LNCaP clone FGC (cell line): ENCODE results near the gene PPP1R36.

ENCODE experiments used
- DNase-seq: peaks from one replicate; pipeline ENCODE4 v3.0.0-alpha.2; 2011; ENCODE audit warnings: low read depth
- H3K4me3 ChIP-seq: 2 replicates; pipeline ENCODE4 v1.5.1; 2011; ENCODE audit warnings: mild to moderate bottlenecking, low read depth, low read length, control low read depth
- TF ChIP-seq, protein P1 (sequence below): IDR thresholded peaks from 2 replicates; pipeline ENCODE4 v1.5.1; 2012; ENCODE audit warnings: mild to moderate bottlenecking; ENCODE audit not compliant: control insufficient read depth, insufficient read depth; ENCODE audit errors: extremely low read depth

Gene PPP1R36

DNA sequence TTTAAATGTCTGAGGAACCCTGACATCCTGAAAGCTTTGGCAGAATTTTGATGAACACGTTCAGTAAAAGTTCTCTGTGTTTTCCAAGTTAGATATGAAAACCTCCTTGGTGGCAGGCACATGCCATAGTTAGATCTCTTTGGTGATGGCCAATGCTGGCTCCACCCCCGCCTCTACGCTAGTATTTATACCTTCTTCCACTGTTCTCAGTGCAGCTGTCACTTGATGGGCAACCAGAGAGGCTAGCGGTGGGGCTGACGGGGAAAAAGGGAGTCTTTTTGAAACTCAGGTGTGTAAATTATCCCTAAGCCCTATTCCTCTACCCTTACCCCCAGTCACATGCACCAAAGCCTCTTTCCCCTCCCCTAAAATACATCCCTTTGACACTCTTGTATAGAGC, 32.1 kb downstream of the PPP1R36 start:
- TF ChIP-seq, protein P1, sequence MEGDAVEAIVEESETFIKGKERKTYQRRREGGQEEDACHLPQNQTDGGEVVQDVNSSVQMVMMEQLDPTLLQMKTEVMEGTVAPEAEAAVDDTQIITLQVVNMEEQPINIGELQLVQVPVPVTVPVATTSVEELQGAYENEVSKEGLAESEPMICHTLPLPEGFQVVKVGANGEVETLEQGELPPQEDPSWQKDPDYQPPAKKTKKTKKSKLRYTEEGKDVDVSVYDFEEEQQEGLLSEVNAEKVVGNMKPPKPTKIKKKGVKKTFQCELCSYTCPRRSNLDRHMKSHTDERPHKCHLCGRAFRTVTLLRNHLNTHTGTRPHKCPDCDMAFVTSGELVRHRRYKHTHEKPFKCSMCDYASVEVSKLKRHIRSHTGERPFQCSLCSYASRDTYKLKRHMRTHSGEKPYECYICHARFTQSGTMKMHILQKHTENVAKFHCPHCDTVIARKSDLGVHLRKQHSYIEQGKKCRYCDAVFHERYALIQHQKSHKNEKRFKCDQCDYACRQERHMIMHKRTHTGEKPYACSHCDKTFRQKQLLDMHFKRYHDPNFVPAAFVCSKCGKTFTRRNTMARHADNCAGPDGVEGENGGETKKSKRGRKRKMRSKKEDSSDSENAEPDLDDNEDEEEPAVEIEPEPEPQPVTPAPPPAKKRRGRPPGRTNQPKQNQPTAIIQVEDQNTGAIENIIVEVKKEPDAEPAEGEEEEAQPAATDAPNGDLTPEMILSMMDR: no peak
- H3K4me3 ChIP-seq: no peak overlapping the region
- no peak for DNase-seq

DNA sequence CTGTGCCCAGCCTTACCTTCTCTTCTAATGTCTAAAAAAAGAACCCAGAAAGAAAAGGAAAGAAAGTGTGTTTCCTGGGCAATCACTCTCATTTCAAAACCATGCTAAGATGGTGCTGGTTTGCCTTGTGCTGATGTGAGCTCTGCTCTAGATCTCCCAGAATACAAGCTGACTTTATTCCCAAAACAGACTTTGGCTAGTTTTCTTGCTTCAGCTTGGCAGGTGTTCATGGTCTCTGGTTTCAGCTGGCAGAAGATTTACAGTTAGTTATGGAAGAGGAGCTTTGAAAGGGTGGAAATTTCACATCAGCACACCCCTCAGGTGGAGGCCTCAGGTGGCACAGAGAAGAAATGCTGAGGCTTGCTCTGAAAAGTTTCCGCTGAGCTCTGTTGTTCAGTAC, 34.4 kb downstream of the PPP1R36 start:
- no peak overlapping the region for H3K4me3 ChIP-seq
- TF ChIP-seq, protein P1: no peak
- no peak for DNase-seq

GRCh38 chr14:64591809-64592208, 42.0 kb downstream of the PPP1R36 start:
- no peak for DNase-seq
- H3K4me3 ChIP-seq: no peak overlapping the region
- TF ChIP-seq, protein P1: no peak

- no peak overlapping the region for H3K4me3 ChIP-seq
- no peak for DNase-seq
- TF ChIP-seq, protein P1: no peak
These were observed 44.7 kb downstream of the PPP1R36 start for GRCh38 chr14:64594438-64594837.

- TF ChIP-seq, protein P1: no peak
- H3K4me3 ChIP-seq: no peak overlapping the region
- DNase-seq: no peak
These were observed 48.6 kb downstream of the PPP1R36 start for GRCh38 chr14:64598404-64598803.

GRCh38 chr14:64601571-64601970, 51.8 kb downstream of the PPP1R36 start:
- TF ChIP-seq, protein P1: no peak
- no peak for DNase-seq
- no peak overlapping the region for H3K4me3 ChIP-seq

GRCh38 chr14:64602826-64603225, 53.1 kb downstream of the PPP1R36 start:
- no peak overlapping the region for H3K4me3 ChIP-seq
- peak; percentile 77 for DNase-seq
- TF ChIP-seq, protein P1: no peak
